Activated T-helper 17 cell treated with anti-CD3 and anti-CD28 coated beads, Interleukin-2, amount 50 U/mL, for 72 hours (primary cell): ENCODE results near the gene CDC42BPB. TPM values are rescaled to one million over a fixed set of nuclear protein-coding genes. Genes with fewer than 3 reads are reported as not detected.
"Not testable (repeated sequence)": the region's sequence is repeated elsewhere in the genome, so short reads cannot be mapped to it uniquely, and the experiment has no call there.

Source experiments
- ATAC-seq: fragments of 150-1000 bp; cut with Tn5 transposase; replicated peaks from 2 replicates; pipeline ENCODE4 v1.10.0; 2021; ENCODE audit warnings: mild to moderate bottlenecking, moderate library complexity
- H3K27ac Mint-ChIP-seq: one replicate; pipeline ENCODE4 v1.8.0; 2022; ENCODE audit warnings: mixed read lengths
- H3K27me3 Mint-ChIP-seq: one replicate; pipeline ENCODE4 v1.8.0; 2022; ENCODE audit warnings: mixed read lengths
- H3K36me3 Mint-ChIP-seq: one replicate; pipeline ENCODE4 v1.8.0; 2022; ENCODE audit warnings: low read depth, mild to moderate bottlenecking, mixed read lengths
- H3K4me1 Mint-ChIP-seq: one replicate; pipeline ENCODE4 v1.8.0; 2022; ENCODE audit warnings: mixed read lengths
- H3K4me3 Mint-ChIP-seq: one replicate; pipeline ENCODE4 v1.8.0; 2022; ENCODE audit warnings: mild to moderate bottlenecking, mixed read lengths
- H3K9me3 Mint-ChIP-seq: one replicate; pipeline ENCODE4 v1.8.0; 2022; ENCODE audit warnings: mixed read lengths
- total RNA-seq, 2 donors: library from RNA; stranded (reverse); gene quantifications; one replicate each; pipeline ENCODE4 v1.2.3, GENCODE V29; 2022

Gene CDC42BPB
- total RNA-seq, 2 donors from 2014 or later, result 7.2 to 7.3 TPM

GRCh38 chr14:102902523-102903247 lies 154.7 kb downstream of the CDC42BPB start:
- H3K4me3 Mint-ChIP-seq, result no peak overlapping the region
- H3K9me3 Mint-ChIP-seq, result no peaks in the 10 kb centered on the region
- H3K27me3 Mint-ChIP-seq, result no peaks in the 10 kb centered on the region
- peaks cover 9% of the 10 kb centered on the region for H3K4me1 Mint-ChIP-seq
- H3K36me3 Mint-ChIP-seq, result peaks cover 4% of the 10 kb centered on the region
- ATAC-seq, result no peak
- peak overlapping the region; percentile 76 for H3K27ac Mint-ChIP-seq

- ATAC-seq, result no peak
- Mint-ChIP-seq H3K27me3 (no peaks in the 10 kb centered on the region), H3K4me1 (peaks cover 10% of the 10 kb centered on the region), H3K36me3 (no peaks in the 10 kb centered on the region), H3K4me3 (no peak overlapping the region), H3K27ac (peak overlapping the region; percentile 76), H3K9me3 (no peaks in the 10 kb centered on the region)
Measured at GRCh38 chr14:102902086-102902485, 155.3 kb downstream of the CDC42BPB start.

GRCh38 chr14:102901633-102902032 lies 155.7 kb downstream of the CDC42BPB start:
- Mint-ChIP-seq H3K36me3 (no peaks in the 10 kb centered on the region), H3K9me3 (no peaks in the 10 kb centered on the region), H3K27me3 (no peaks in the 10 kb centered on the region), H3K4me1 (peaks cover 10% of the 10 kb centered on the region), H3K27ac (no peak overlapping the region), H3K4me3 (no peak overlapping the region)
- no peak for ATAC-seq

- Mint-ChIP-seq H3K4me3 (no peak overlapping the region), H3K27me3 (no peaks in the 10 kb centered on the region), H3K36me3 (no peaks in the 10 kb centered on the region)
Measured at GRCh38 chr14:102900631-102901571, 156.4 kb downstream of the CDC42BPB start.

GRCh38 chr14:102899516-102899900 lies 157.8 kb downstream of the CDC42BPB start:
- no peak overlapping the region for H3K4me3 Mint-ChIP-seq
- peaks cover 10% of the 10 kb centered on the region for H3K4me1 Mint-ChIP-seq
- ATAC-seq, result no peak
- H3K9me3 Mint-ChIP-seq, result no peaks in the 10 kb centered on the region
- no peaks in the 10 kb centered on the region for H3K27me3 Mint-ChIP-seq
- peak overlapping the region; percentile 77 for H3K27ac Mint-ChIP-seq
- no peaks in the 10 kb centered on the region for H3K36me3 Mint-ChIP-seq

More at GRCh38 chr14:102900631-102901571, 156.4 kb downstream of the CDC42BPB start:
- ATAC-seq, result no peak
- Mint-ChIP-seq H3K27ac (no peak overlapping the region), H3K4me1 (peaks cover 10% of the 10 kb centered on the region), H3K9me3 (no peaks in the 10 kb centered on the region)

GRCh38 chr14:102898776-102899515 lies 158.4 kb downstream of the CDC42BPB start:
- no peaks in the 10 kb centered on the region for H3K27me3 Mint-ChIP-seq
- no peak overlapping the region for H3K4me3 Mint-ChIP-seq
- peak; percentile 5 for ATAC-seq
- H3K27ac Mint-ChIP-seq, result peak overlapping the region; percentile 77
- H3K36me3 Mint-ChIP-seq, result no peaks in the 10 kb centered on the region
- no peaks in the 10 kb centered on the region for H3K9me3 Mint-ChIP-seq
- H3K4me1 Mint-ChIP-seq, result peaks cover 10% of the 10 kb centered on the region

GRCh38 chr14:102898298-102898697 lies 159.1 kb downstream of the CDC42BPB start:
- Mint-ChIP-seq H3K9me3 (no peaks in the 10 kb centered on the region), H3K36me3 (no peaks in the 10 kb centered on the region), H3K4me1 (peaks cover 10% of the 10 kb centered on the region), H3K27me3 (no peaks in the 10 kb centered on the region), H3K4me3 (no peak overlapping the region), H3K27ac (peak overlapping the region; percentile 75)
- ATAC-seq, result no peak

GRCh38 chr14:102897299-102898027 lies 159.9 kb downstream of the CDC42BPB start:
- Mint-ChIP-seq H3K27ac (peak overlapping the region; percentile 15), H3K9me3 (no peaks in the 10 kb centered on the region), H3K36me3 (no peaks in the 10 kb centered on the region), H3K4me1 (peaks cover 10% of the 10 kb centered on the region), H3K4me3 (no peak overlapping the region), H3K27me3 (no peaks in the 10 kb centered on the region)
- no peak for ATAC-seq

- not testable (repeated sequence) for ATAC-seq, H3K9me3 Mint-ChIP-seq, H3K36me3 Mint-ChIP-seq, H3K27me3 Mint-ChIP-seq, H3K4me3 Mint-ChIP-seq, H3K4me1 Mint-ChIP-seq
- H3K27ac Mint-ChIP-seq, result peak overlapping the region; percentile 15
Measured at GRCh38 chr14:102896735-102897134, 160.6 kb downstream of the CDC42BPB start.

- Mint-ChIP-seq H3K27ac (no peak overlapping the region), H3K27me3 (no peaks in the 10 kb centered on the region), H3K9me3 (no peaks in the 10 kb centered on the region), H3K4me1 (peaks cover 6% of the 10 kb centered on the region), H3K36me3 (no peaks in the 10 kb centered on the region), H3K4me3 (no peak overlapping the region)
- ATAC-seq, result peak; percentile 39
Measured at GRCh38 chr14:102893452-102893851, 163.9 kb downstream of the CDC42BPB start.

GRCh38 chr14:102892651-102893050 lies 164.7 kb downstream of the CDC42BPB start:
- Mint-ChIP-seq H3K9me3 (no peaks in the 10 kb centered on the region), H3K27me3 (no peaks in the 10 kb centered on the region), H3K4me1 (peaks cover under 1% of the 10 kb centered on the region), H3K4me3 (no peak overlapping the region), H3K36me3 (no peaks in the 10 kb centered on the region), H3K27ac (no peak overlapping the region)
- ATAC-seq, result no peak

- H3K4me1 Mint-ChIP-seq, result no peaks in the 10 kb centered on the region
- peak overlapping the region; percentile 41 for H3K27ac Mint-ChIP-seq
- no peaks in the 10 kb centered on the region for H3K27me3 Mint-ChIP-seq
- H3K4me3 Mint-ChIP-seq, result no peak overlapping the region
- H3K36me3 Mint-ChIP-seq, result no peaks in the 10 kb centered on the region
- no peaks in the 10 kb centered on the region for H3K9me3 Mint-ChIP-seq
- ATAC-seq, result no peak
Measured at GRCh38 chr14:102891556-102891955, 165.8 kb downstream of the CDC42BPB start.

- no peaks in the 10 kb centered on the region for H3K36me3 Mint-ChIP-seq
Measured at GRCh38 chr14:102891111-102891510, 166.2 kb downstream of the CDC42BPB start.

GRCh38 chr14:102889615-102890014 lies 167.7 kb downstream of the CDC42BPB start:
- Mint-ChIP-seq H3K27me3 (no peaks in the 10 kb centered on the region), H3K36me3 (no peaks in the 10 kb centered on the region), H3K4me3 (no peak overlapping the region), H3K9me3 (no peaks in the 10 kb centered on the region), H3K27ac (no peak overlapping the region), H3K4me1 (no peaks in the 10 kb centered on the region)
- ATAC-seq, result no peak

More at GRCh38 chr14:102891111-102891510, 166.2 kb downstream of the CDC42BPB start:
- no peak for ATAC-seq
- H3K27ac Mint-ChIP-seq, result peak overlapping the region; percentile 41
- H3K9me3 Mint-ChIP-seq, result no peaks in the 10 kb centered on the region
- H3K4me3 Mint-ChIP-seq, result no peak overlapping the region
- no peaks in the 10 kb centered on the region for H3K27me3 Mint-ChIP-seq
- H3K4me1 Mint-ChIP-seq, result no peaks in the 10 kb centered on the region
